ENCODE measurements around the gene MPHOSPH9. TPM values are rescaled to one million over a fixed set of nuclear protein-coding genes. Genes with fewer than 3 reads are reported as not detected.
"Not testable (repeated sequence)": the region's sequence is repeated elsewhere in the genome, so short reads cannot be mapped to it uniquely, and the experiment has no call there.

MPHOSPH9 gene
- total RNA-seq, 1 donor from 2014 or later = 12.8 TPM

GRCh38 chr12:123227581-123228258 lies 5.2 kb downstream of the MPHOSPH9 start:
- no peak for DNase-seq (ENCODE audit: low spot score)

GRCh38 chr12:123225443-123225842 lies 7.5 kb downstream of the MPHOSPH9 start:
- no peak for DNase-seq (ENCODE audit: low spot score)

- no peak for DNase-seq (ENCODE audit: low spot score)
Observed at GRCh38 chr12:123223241-123223668, 9.7 kb downstream of the MPHOSPH9 start.

- DNase-seq (ENCODE audit: low spot score) = not testable (repeated sequence)
Observed at GRCh38 chr12:123207815-123208214, 25.1 kb downstream of the MPHOSPH9 start.

- DNase-seq (ENCODE audit: low spot score) = not testable (repeated sequence)
Observed at GRCh38 chr12:123206794-123207193, 26.1 kb downstream of the MPHOSPH9 start.

- DNase-seq (ENCODE audit: low spot score) = no peak
Observed at GRCh38 chr12:123200414-123200813, 32.5 kb downstream of the MPHOSPH9 start.

GRCh38 chr12:123199936-123200335 lies 33.0 kb downstream of the MPHOSPH9 start:
- DNase-seq (ENCODE audit: low spot score) = no peak

- DNase-seq (ENCODE audit: low spot score) = no peak
Observed at GRCh38 chr12:123187637-123188036, 45.3 kb downstream of the MPHOSPH9 start.

GRCh38 chr12:123180171-123180570 lies 52.8 kb downstream of the MPHOSPH9 start:
- DNase-seq (ENCODE audit: low spot score) = no peak

GRCh38 chr12:123171967-123172366 lies 61.0 kb downstream of the MPHOSPH9 start:
- no peak for DNase-seq (ENCODE audit: low spot score)

- DNase-seq (ENCODE audit: low spot score) = no peak
Observed at GRCh38 chr12:123167329-123167728, 65.6 kb downstream of the MPHOSPH9 start.

GRCh38 chr12:123165537-123165936 lies 67.4 kb downstream of the MPHOSPH9 start:
- DNase-seq (ENCODE audit: low spot score) = no peak

GRCh38 chr12:123164710-123165261 lies 68.2 kb downstream of the MPHOSPH9 start:
- no peak for DNase-seq (ENCODE audit: low spot score)

GRCh38 chr12:123164222-123164621 lies 68.7 kb downstream of the MPHOSPH9 start:
- DNase-seq (ENCODE audit: low spot score) = no peak

- no peak for DNase-seq (ENCODE audit: low spot score)
Observed at GRCh38 chr12:123163227-123163626, 69.7 kb downstream of the MPHOSPH9 start.

- DNase-seq (ENCODE audit: low spot score) = no peak
Observed at GRCh38 chr12:123160801-123161487, 72.0 kb downstream of the MPHOSPH9 start.

- DNase-seq (ENCODE audit: low spot score) = no peak
Observed at GRCh38 chr12:123153906-123154305, 79.0 kb downstream of the MPHOSPH9 start.

GRCh38 chr12:123152833-123153232 lies 80.1 kb downstream of the MPHOSPH9 start:
- DNase-seq (ENCODE audit: low spot score) = no peak

GRCh38 chr12:123151457-123152454 lies 81.2 kb downstream of the MPHOSPH9 start:
- no peak for DNase-seq (ENCODE audit: low spot score)

GRCh38 chr12:123150744-123151456 lies 82.0 kb downstream of the MPHOSPH9 start, which contains the start of gene PITPNM2:
Gene PITPNM2, minus strand, starts transcription at chr12:123151090. Its CDS starts 116,500 bp downstream, at chr12:123034590.
- peak; percentile 91 for DNase-seq (ENCODE audit: low spot score)

All from mesenteric fat pad (tissue), 1 donor.